HG03558 (cell line): Measurements from ENCODE around the gene FIP1L1.
"Not testable (repeated sequence)": the region's sequence is repeated elsewhere in the genome, so short reads cannot be mapped to it uniquely, and the experiment has no call there.

Source experiments
- ATAC-seq: cut with Tn5 transposase; IDR thresholded peaks from one replicate; pipeline ENCODE4 v1.9.1; 2021; ENCODE audit warnings: moderate number of reproducible peaks; ENCODE audit not compliant: unreplicated experiment; ENCODE audit errors: extremely low read depth

FIP1L1 gene

GRCh38 chr4:53465281-53465680, 87.8 kb downstream of the FIP1L1 start:
- no peak for ATAC-seq

- ATAC-seq = no peak
These were observed 88.5 kb downstream of the FIP1L1 start for GRCh38 chr4:53465891-53466290.

- not testable (repeated sequence) for ATAC-seq
These were observed 89.1 kb downstream of the FIP1L1 start for GRCh38 chr4:53466576-53466975.

GRCh38 chr4:53476232-53477037, 99.0 kb downstream of the FIP1L1 start:
- no peak for ATAC-seq

GRCh38 chr4:53477038-53477565, 99.7 kb downstream of the FIP1L1 start:
- ATAC-seq = no peak

- no peak for ATAC-seq
These were observed 100.2 kb downstream of the FIP1L1 start for GRCh38 chr4:53477636-53478035.

- ATAC-seq = no peak
These were observed 101.4 kb downstream of the FIP1L1 start for GRCh38 chr4:53478671-53479456.

- no peak for ATAC-seq
These were observed 102.5 kb downstream of the FIP1L1 start for GRCh38 chr4:53479736-53480525.

GRCh38 chr4:53480909-53481308, 103.5 kb downstream of the FIP1L1 start:
- ATAC-seq = no peak

GRCh38 chr4:53481586-53481985, 104.1 kb downstream of the FIP1L1 start:
- ATAC-seq = no peak

- ATAC-seq = no peak
These were observed 105.8 kb downstream of the FIP1L1 start for GRCh38 chr4:53483250-53483649.

- ATAC-seq = no peak
These were observed 107.6 kb downstream of the FIP1L1 start for GRCh38 chr4:53484911-53485657.

- ATAC-seq = no peak
These were observed 108.2 kb downstream of the FIP1L1 start for GRCh38 chr4:53485658-53486040.

GRCh38 chr4:53487766-53488165, 110.3 kb downstream of the FIP1L1 start:
- ATAC-seq = no peak

GRCh38 chr4:53489279-53489889, 111.9 kb downstream of the FIP1L1 start:
- ATAC-seq = no peak

- ATAC-seq = no peak
These were observed 112.9 kb downstream of the FIP1L1 start for GRCh38 chr4:53490161-53490956.

- no peak for ATAC-seq
These were observed 113.7 kb downstream of the FIP1L1 start for GRCh38 chr4:53490965-53491622.

GRCh38 chr4:53494851-53495250, 117.4 kb downstream of the FIP1L1 start:
- ATAC-seq = no peak
